HepG2 (cell line): ENCODE measurements around the gene ATP8A1. TPM values are rescaled to one million over a fixed set of nuclear protein-coding genes. Genes with fewer than 3 reads are reported as not detected.

Source experiments
- ATAC-seq: fragments of 200-7000 bp; cut with Tn5 transposase; 3 replicates; pipeline ENCODE4 v1.9.1; 2020; ENCODE audit warnings: mild to moderate bottlenecking, moderate library complexity
- BruUV-seq: library from RNA; stranded (reverse); fragments of 400-500 nt; replicated peaks from 2 replicates; lab custom pipeline; 2021; lab: Mats Ljungman, UMichigan
- CTCF ChIA-PET: fragments of 300-600 bp; formaldehyde crosslinking; extraction: SDS; loops from one replicate; lab custom pipeline; 2021; ENCODE audit warnings: low total read pairs, inconsistent platforms, low intra/inter-chr PET ratio; lab: Yijun Ruan, JAX
- POLR2A ChIA-PET: fragments of 350-600 bp; sonication (Branson Sonifier 250); formaldehyde crosslinking; loops from one replicate; lab custom pipeline; 2020; ENCODE audit warnings: antibody characterized with exemption, inconsistent platforms; lab: Yijun Ruan, JAX
- DNase-seq: peaks from one replicate; pipeline ENCODE4 v3.0.0-alpha.2; 2015; ENCODE audit warnings: low spot score
- FAIRE-seq: peaks from 3 replicates; lab custom pipeline; 2011; peaks lifted over from hg19 to GRCh38; lab: Jason Lieb, UNC
- H2AFZ ChIP-seq: one replicate; pipeline ENCODE4 v1.6.1; 2011; ENCODE audit warnings: low read length, inconsistent platforms
- H3K27ac ChIP-seq: fragments of 300-600 bp; 3 replicates; pipeline ENCODE4 v1.8.0; 2011; ENCODE audit warnings: mixed run types, mild to moderate bottlenecking, mixed read lengths, low read length, inconsistent platforms; ENCODE audit not compliant: insufficient read depth; ENCODE audit errors: extremely low read length
- H3K27me3 ChIP-seq, 2 experiments: fragments of 200-600 bp in 1 of 2; 2 replicates in 1 of 2; 3 replicates in 1 of 2; pipeline versions ENCODE4 v1.6.0 to v1.8.0; 2011; ENCODE audit warnings: low read length in 2 of 2, mild to moderate bottlenecking in 2 of 2, moderate library complexity in 2 of 2, inconsistent platforms in 1 of 2; ENCODE audit not compliant: insufficient read depth in 2 of 2, control insufficient read depth in 1 of 2
- H3K36me3 ChIP-seq, 2 experiments: fragments of 200-600 bp in 1 of 2; replicated peaks in 1 of 2; 2 replicates in 1 of 2; 3 replicates in 1 of 2; pipeline versions ENCODE4 v1.5.1 to v1.8.0; 2011; ENCODE audit warnings: low read length in 2 of 2, inconsistent platforms in 1 of 2; ENCODE audit not compliant: insufficient read depth in 2 of 2, control insufficient read depth in 1 of 2
- H3K4me1 ChIP-seq: 2 replicates; pipeline ENCODE4 v1.5.1; 2012; ENCODE audit warnings: low read length, inconsistent platforms; ENCODE audit not compliant: insufficient read depth
- H3K4me2 ChIP-seq: 2 replicates; pipeline ENCODE4 v1.6.0; 2011; ENCODE audit warnings: low read depth, low read length, inconsistent platforms
- H3K4me3 ChIP-seq, 3 experiments: fragments of 200-600 bp in 1 of 3; sonication (generic), shearing (Covaris generic) in 1 of 3; replicated peaks in 1 of 3; 2 replicates each; pipeline ENCODE4 v1.5.1; 2011 to 2016; ENCODE audit warnings: low read length in 3 of 3, inconsistent platforms in 2 of 3, low read depth in 2 of 3, mild to moderate bottlenecking in 2 of 3, control low read depth in 1 of 3, mixed read lengths in 1 of 3; ENCODE audit not compliant: insufficient read depth in 1 of 3
- H3K79me2 ChIP-seq: one replicate; pipeline ENCODE4 v1.6.1; 2011; ENCODE audit warnings: low read length, inconsistent platforms; ENCODE audit not compliant: insufficient read depth
- H3K9ac ChIP-seq: 2 replicates; pipeline ENCODE4 v1.6.0; 2011; ENCODE audit warnings: mild to moderate bottlenecking, low read depth, low read length, inconsistent platforms; ENCODE audit not compliant: insufficient read depth
- H3K9me3 ChIP-seq: 2 replicates; pipeline ENCODE4 v1.5.1; 2012; ENCODE audit warnings: mild to moderate bottlenecking, low read length
- H4K20me1 ChIP-seq: 2 replicates; pipeline ENCODE4 v1.6.0; 2011; ENCODE audit warnings: inconsistent platforms, mild to moderate bottlenecking, low read length, moderate library complexity; ENCODE audit not compliant: insufficient read depth
- ATF7-NPFF ChIP-seq: sonication (generic); formaldehyde crosslinking; IDR thresholded peaks from 2 replicates; pipeline ENCODE4 v1.8.1; 2023; ENCODE audit warnings: mild to moderate bottlenecking, low read depth, missing genetic modification reagents, moderate library complexity
- CHD2 ChIP-seq: IDR thresholded peaks from 2 replicates; pipeline ENCODE4 v1.6.1; 2011; ENCODE audit warnings: low read depth, low read length, improper control_type of control experiment
- EP300 ChIP-seq, 3 experiments: sonication (generic) in 1 of 3; formaldehyde crosslinking in 1 of 3; IDR thresholded peaks; 2 replicates each; pipeline versions ENCODE4 v1.5.1 to v1.6.1; 2011 to 2020; ENCODE audit warnings: low read depth in 2 of 3, low read length in 2 of 3, borderline replicate concordance in 1 of 3, improper control_type of control experiment in 1 of 3, mild to moderate bottlenecking in 1 of 3, missing genetic modification reagents in 1 of 3, moderate library complexity in 1 of 3
- FOXA1 ChIP-seq, 2 experiments: fragments of 450-650 bp in 1 of 2; sonication (generic) in 1 of 2; formaldehyde crosslinking in 1 of 2; IDR thresholded peaks; 2 replicates each; pipeline versions ENCODE4 v1.4.0 to v1.6.1; 2016 to 2020; ENCODE audit warnings: missing genetic modification reagents in 1 of 2
- GTF3A ChIP-seq: sonication (generic); formaldehyde crosslinking; conservative IDR thresholded peaks from 2 replicates; pipeline ENCODE4 v1.4.0; 2020; ENCODE audit warnings: mild to moderate bottlenecking, missing genetic modification reagents
- MAFK ChIP-seq, 2 experiments: IDR thresholded peaks in 1 of 2; conservative IDR thresholded peaks in 1 of 2; 2 replicates each; pipeline ENCODE4 v1.6.1; 2011; ENCODE audit warnings: improper control_type of control experiment in 2 of 2, low read length in 2 of 2
- PAXIP1 ChIP-seq: sonication (generic); formaldehyde crosslinking; conservative IDR thresholded peaks from 2 replicates; pipeline ENCODE4 v1.4.0; 2020; ENCODE audit warnings: mild to moderate bottlenecking, missing genetic modification reagents, moderate library complexity
- RARG ChIP-seq: sonication (generic); formaldehyde crosslinking; IDR thresholded peaks from 2 replicates; pipeline ENCODE4 v1.4.0; 2020; ENCODE audit warnings: low read depth, mild to moderate bottlenecking, missing genetic modification reagents
- RBM39 ChIP-seq: fragments of 200-400 bp; formaldehyde crosslinking; IDR thresholded peaks from one replicate; pipeline ENCODE4 v1.6.1; 2018; ENCODE audit warnings: antibody characterized with exemption, mild to moderate bottlenecking, low read depth, low read length; ENCODE audit not compliant: poor library complexity, severe bottlenecking
- SETDB1 ChIP-seq: sonication (generic); formaldehyde crosslinking; IDR thresholded peaks from 2 replicates; pipeline ENCODE4 v1.5.1; 2020; ENCODE audit warnings: missing genetic modification reagents, mild to moderate bottlenecking, borderline replicate concordance
- SIN3B ChIP-seq: fragments of 150-350 bp; IDR thresholded peaks from 2 replicates; pipeline ENCODE4 v1.6.1; 2014; ENCODE audit warnings: low read length
- SOX5 ChIP-seq: IDR thresholded peaks from 2 replicates; pipeline ENCODE4 v1.6.1; 2016; ENCODE audit warnings: borderline replicate concordance
- TBP ChIP-seq: sonication (generic); formaldehyde crosslinking; IDR thresholded peaks from 2 replicates; pipeline ENCODE4 v1.5.0; 2020; ENCODE audit warnings: missing genetic modification reagents
- TRAFD1 ChIP-seq: sonication (generic); formaldehyde crosslinking; IDR thresholded peaks from 2 replicates; pipeline ENCODE4 v1.5.1; 2020; ENCODE audit warnings: missing genetic modification reagents, mild to moderate bottlenecking, borderline replicate concordance
- ZFYVE20 ChIP-seq: sonication (generic); formaldehyde crosslinking; IDR thresholded peaks from 2 replicates; pipeline ENCODE4 v1.8.0; 2023; ENCODE audit warnings: low read depth, mild to moderate bottlenecking, moderate library complexity, missing genetic modification reagents, borderline replicate concordance
- ZNF232 ChIP-seq: sonication (generic); formaldehyde crosslinking; IDR thresholded peaks from 2 replicates; pipeline ENCODE4 v1.4.0; 2020; ENCODE audit warnings: missing genetic modification reagents, borderline replicate concordance
- ZNF674 ChIP-seq: sonication (generic); formaldehyde crosslinking; IDR thresholded peaks from 2 replicates; pipeline ENCODE4 v1.5.0; 2020; ENCODE audit warnings: low read depth, mild to moderate bottlenecking, missing genetic modification reagents
- ZNF788 ChIP-seq: sonication (generic); formaldehyde crosslinking; IDR thresholded peaks from 2 replicates; pipeline ENCODE4 v1.5.0; 2020; ENCODE audit warnings: mild to moderate bottlenecking, missing genetic modification reagents, borderline replicate concordance
- in situ Hi-C: cut with HindIII; loops from 2 replicates; pipeline ENCODE4 v1.10.0; 2017; ENCODE audit warnings: low pct_unique_long_range_greater_than_20kb; ENCODE audit not compliant: extremely low pct_ligation_motif_present
- intact Hi-C: fragments of 100-400 bp; cut with micrococcal nuclease; formaldehyde crosslinking; loops from one replicate; pipeline ENCODE4 v1.10.0; 2022; ENCODE audit not compliant: unreplicated experiment
- polyA plus RNA-seq, 8 experiments: library from polyadenylated mRNA; depleted of rRNA in 3 of 8; stranded (reverse) in 7 of 8; unstranded in 1 of 8; fragments of >200 nt; fragmentation: Illumina TruSeq in 4 of 8; extraction: Trizol in 4 of 8; gene quantifications; 2 replicates each; pipeline versions ENCODE4 v1.2.1 to v1.2.3, GENCODE V29; 2011 to 2016; ENCODE audit warnings: low read depth in 4 of 8, missing spikeins in 1 of 8, mixed read lengths in 1 of 8; ENCODE audit not compliant: insufficient read depth in 1 of 8
- total RNA-seq, 5 experiments: library from RNA; depleted of rRNA; stranded (reverse); fragments of >200 nt; fragmentation: Illumina TruSeq; extraction: Trizol; gene quantifications; 2 replicates each; pipeline ENCODE4 v1.2.3, GENCODE V29; 2016; ENCODE audit warnings: low read depth in 1 of 5

Gene ATP8A1
- total and polyA plus RNA-seq, 2 of the 13 experiments (the other 11 are each of a cell fraction or from before 2014, with no cell fraction given), result 1.7 to 6.2 TPM

GRCh38 chr4:42555828-42556227 is 101.1 kb downstream of the ATP8A1 start:
- ChIA-PET CTCF (no interaction called here), POLR2A (no interaction called here)
- no peaks in the 10 kb centered on the region for H3K79me2 ChIP-seq
- H2AFZ ChIP-seq, result no peak overlapping the region
- BruUV-seq, result no TSS peak
- no peak overlapping the region for H3K4me2 ChIP-seq
- no peak overlapping the region for H3K27ac ChIP-seq
- H3K36me3 ChIP-seq, result no peaks in the 10 kb centered on the region
- no peaks in the 10 kb centered on the region for H3K27me3 ChIP-seq
- FAIRE-seq (no peak), DNase-seq (no peak), ATAC-seq (no peak)
- intact Hi-C loops (no loop called here), in situ Hi-C loops (loop anchor here (25.0 kb wide), 1 partner anchor 206 kb away; no protein-coding TSS in a partner anchor)
- H4K20me1 ChIP-seq, result no peaks in the 10 kb centered on the region
- H3K9ac ChIP-seq, result no peak overlapping the region
- H3K4me3 ChIP-seq, result no peak overlapping the region
- TF ChIP-seq TRAFD1 (CRISPR knock-in tag) (no peak), SETDB1 (CRISPR knock-in tag) (no peak), FOXA1 (IDR thresholded peaks at IDR 0.05) (no peak), FOXA1 (CRISPR knock-in tag; IDR thresholded peaks at IDR 0.05) (no peak), GTF3A (CRISPR knock-in tag) (no peak), RARG (no peak), SOX5 (CRISPR knock-in tag) (no peak), MAFK (conservative IDR thresholded peaks at IDR 0.05 in 1 of 2, IDR thresholded peaks at IDR 0.05 in 1 of 2; ENCODE audit: low read length in 2 of 2) (no peak), CHD2 (no peak), ZNF788 (CRISPR knock-in tag) (no peak), TBP (CRISPR knock-in tag) (no peak), RBM39 (no peak), SIN3B (no peak), ATF7-NPFF (CRISPR knock-in tag) (no peak), PAXIP1 (no peak), ZNF232 (CRISPR knock-in tag) (no peak), EP300 (IDR thresholded peaks at IDR 0.05; ENCODE audit: low read depth in 2 of 2, low read length in 2 of 2) (no peak), EP300 (CRISPR knock-in tag; IDR thresholded peaks at IDR 0.05; ENCODE audit: borderline replicate concordance) (no peak), ZNF674 (CRISPR knock-in tag) (no peak), ZFYVE20 (CRISPR knock-in tag) (no peak)
- H3K4me1 ChIP-seq, result no peaks in the 10 kb centered on the region
- no peaks in the 10 kb centered on the region for H3K9me3 ChIP-seq
